H9 (cell line): ENCODE results near the gene RAPSN. TPM values are rescaled to one million over a fixed set of nuclear protein-coding genes. Genes with fewer than 3 reads are reported as not detected.

Experiments
- DNase-seq: peaks from one replicate; pipeline ENCODE4 v3.0.0-alpha.2; 2017
- H2AFZ ChIP-seq: one replicate; pipeline ENCODE4 v1.6.1; 2013; ENCODE audit warnings: mild to moderate bottlenecking, low read length, control low read depth, moderate library complexity
- H2AK5ac ChIP-seq: 2 replicates; pipeline ENCODE4 v1.6.1; 2013; ENCODE audit warnings: low read length, control low read depth, mixed read lengths; ENCODE audit not compliant: insufficient read length
- H2BK120ac ChIP-seq: one replicate; pipeline ENCODE4 v1.6.1; 2013; ENCODE audit warnings: low read depth, mild to moderate bottlenecking, low read length, control low read depth, inconsistent platforms; ENCODE audit not compliant: poor library complexity, severe bottlenecking
- H2BK12ac ChIP-seq: 2 replicates; pipeline ENCODE4 v1.6.1; 2013; ENCODE audit warnings: low read length, control low read depth, mixed read lengths, low read depth; ENCODE audit not compliant: insufficient read length
- H2BK15ac ChIP-seq: 2 replicates; pipeline ENCODE4 v1.6.1; 2013; ENCODE audit warnings: low read depth, low read length, control low read depth
- H2BK20ac ChIP-seq: one replicate; pipeline ENCODE4 v1.6.1; 2013; ENCODE audit warnings: low read depth, mild to moderate bottlenecking, low read length, control low read depth, inconsistent platforms; ENCODE audit not compliant: poor library complexity, severe bottlenecking
- H2BK5ac ChIP-seq: 2 replicates; pipeline ENCODE4 v1.6.1; 2013; ENCODE audit warnings: low read length, control low read depth, mixed read lengths; ENCODE audit not compliant: insufficient read length
- H3K14ac ChIP-seq: 2 replicates; pipeline ENCODE4 v1.6.1; 2013; ENCODE audit warnings: low read length, control low read depth; ENCODE audit not compliant: insufficient read depth
- H3K18ac ChIP-seq: 2 replicates; pipeline ENCODE4 v1.6.1; 2013; ENCODE audit warnings: low read depth, mild to moderate bottlenecking, mixed read lengths, low read length, control low read depth; ENCODE audit not compliant: insufficient read length
- H3K23ac ChIP-seq: 2 replicates; pipeline ENCODE4 v1.6.1; 2013; ENCODE audit warnings: low read length, control low read depth, mixed read lengths, low read depth; ENCODE audit not compliant: insufficient read length
- H3K23me2 ChIP-seq: 2 replicates; pipeline ENCODE4 v1.6.1; 2013; ENCODE audit warnings: low read depth, mild to moderate bottlenecking, mixed read lengths, low read length, control low read depth; ENCODE audit not compliant: insufficient read length, poor library complexity, severe bottlenecking
- H3K27ac ChIP-seq: 2 replicates; pipeline ENCODE4 v1.5.1; 2013; ENCODE audit warnings: low read length, control low read depth, mixed read lengths, low read depth; ENCODE audit not compliant: insufficient read length
- H3K27me3 ChIP-seq: 2 replicates; pipeline ENCODE4 v1.6.1; 2013; ENCODE audit warnings: low read length, control low read depth, inconsistent platforms; ENCODE audit not compliant: insufficient read depth
- H3K4ac ChIP-seq: 2 replicates; pipeline ENCODE4 v1.6.1; 2013; ENCODE audit warnings: low read depth, mild to moderate bottlenecking, control low read depth, inconsistent platforms, low read length, moderate library complexity
- H3K4me1 ChIP-seq: 2 replicates; pipeline ENCODE4 v1.6.1; 2013; ENCODE audit warnings: low read length, control low read depth, inconsistent platforms; ENCODE audit not compliant: insufficient read depth
- H3K4me2 ChIP-seq: 2 replicates; pipeline ENCODE4 v1.6.1; 2013; ENCODE audit warnings: low read length, control low read depth, mixed read lengths; ENCODE audit not compliant: insufficient read length, insufficient read depth
- H3K56ac ChIP-seq: 2 replicates; pipeline ENCODE4 v1.6.1; 2013; ENCODE audit warnings: low read depth, mild to moderate bottlenecking, mixed read lengths, low read length, control low read depth; ENCODE audit not compliant: insufficient read length
- H3K79me1 ChIP-seq: 2 replicates; pipeline ENCODE4 v1.6.1; 2013; ENCODE audit warnings: low read depth, mild to moderate bottlenecking, moderate library complexity, low read length, control low read depth, inconsistent platforms; ENCODE audit not compliant: insufficient read depth, poor library complexity, severe bottlenecking
- H3K79me2 ChIP-seq: 2 replicates; pipeline ENCODE4 v1.6.1; 2013; ENCODE audit warnings: low read length, control low read depth, inconsistent platforms; ENCODE audit not compliant: insufficient read depth
- H3K9ac ChIP-seq: 2 replicates; pipeline ENCODE4 v1.6.1; 2013; ENCODE audit warnings: low read length, control low read depth, mixed read lengths; ENCODE audit not compliant: insufficient read length; ENCODE audit errors: extremely low read depth
- H3K9me3 ChIP-seq: one replicate; pipeline ENCODE4 v1.6.1; 2013; ENCODE audit warnings: low read depth, low read length, inconsistent platforms; ENCODE audit not compliant: control insufficient read depth
- H3T11ph ChIP-seq: one replicate; pipeline ENCODE4 v1.6.1; 2013; ENCODE audit warnings: mild to moderate bottlenecking, low read length, control low read depth, inconsistent platforms
- H4K20me1 ChIP-seq: one replicate; pipeline ENCODE4 v1.6.1; 2013; ENCODE audit not compliant: control insufficient read depth, insufficient read length, insufficient read depth
- H4K5ac ChIP-seq: 2 replicates; pipeline ENCODE4 v1.6.1; 2013; ENCODE audit warnings: low read depth, mild to moderate bottlenecking, mixed read lengths, low read length, control low read depth; ENCODE audit not compliant: insufficient read length
- H4K8ac ChIP-seq: replicated peaks from 2 replicates; pipeline ENCODE4 v1.6.1; 2013; ENCODE audit warnings: low read length, control low read depth, mixed read lengths, low read depth; ENCODE audit not compliant: insufficient read length
- H4K91ac ChIP-seq: 2 replicates; pipeline ENCODE4 v1.6.1; 2013; ENCODE audit warnings: low read depth, mild to moderate bottlenecking, moderate library complexity, mixed read lengths, low read length, control low read depth; ENCODE audit not compliant: insufficient read length
- H3K27ac Mint-ChIP-seq, 3 experiments: 2 replicates in 2 of 3; 3 replicates in 1 of 3; pipeline ENCODE4 v1.8.0; 2020 to 2021; ENCODE audit warnings: mixed read lengths in 3 of 3, mild to moderate bottlenecking in 1 of 3, moderate library complexity in 1 of 3
- H3K27me3 Mint-ChIP-seq: 2 replicates; pipeline ENCODE4 v1.8.0; 2021; ENCODE audit warnings: low read depth, mild to moderate bottlenecking, moderate library complexity, mixed read lengths
- H3K36me3 Mint-ChIP-seq, 3 experiments: 2 replicates in 2 of 3; 3 replicates in 1 of 3; pipeline ENCODE4 v1.8.0; 2020 to 2021; ENCODE audit warnings: low read depth in 3 of 3, mixed read lengths in 3 of 3; ENCODE audit not compliant: insufficient read depth in 1 of 3
- H3K4me1 Mint-ChIP-seq, 2 experiments: 2 replicates each; pipeline ENCODE4 v1.8.0; 2020; ENCODE audit warnings: mixed read lengths in 2 of 2
- H3K4me3 Mint-ChIP-seq, 2 experiments: 2 replicates in 1 of 2; 3 replicates in 1 of 2; pipeline ENCODE4 v1.8.0; 2020 to 2021; ENCODE audit warnings: mild to moderate bottlenecking in 2 of 2, mixed read lengths in 2 of 2, moderate library complexity in 1 of 2
- H3K9me3 Mint-ChIP-seq, 2 experiments: 2 replicates in 1 of 2; 3 replicates in 1 of 2; pipeline ENCODE4 v1.8.0; 2020; ENCODE audit warnings: mild to moderate bottlenecking in 2 of 2, mixed read lengths in 2 of 2, moderate library complexity in 1 of 2
- CTCF ChIP-seq: fragments of 200-600 bp; sonication (generic); conservative IDR thresholded peaks from 3 replicates; pipeline ENCODE4 v1.8.0; 2021; ENCODE audit warnings: antibody characterized with exemption, mild to moderate bottlenecking
- WGBS: extraction: QIAGEN DNeasy Blood & Tissue Kit; methylation state at CpG from one replicate; pipeline ENCODE4 v1.1.7; 2013; ENCODE audit warnings: missing lambda C conversion rate, low lambda C conversion rate, mixed read lengths; ENCODE audit not compliant: insufficient read length; ENCODE audit errors: extremely low coverage; 5-methylcytosine and 5-hydroxymethylcytosine counted together
- total RNA-seq: library from RNA; stranded (reverse); gene quantifications from 2 replicates; pipeline ENCODE4 v1.2.1, GENCODE V29; 2021

The RAPSN gene
- total RNA-seq, 1 experiment from 2014 or later = 0.48 TPM

DNA sequence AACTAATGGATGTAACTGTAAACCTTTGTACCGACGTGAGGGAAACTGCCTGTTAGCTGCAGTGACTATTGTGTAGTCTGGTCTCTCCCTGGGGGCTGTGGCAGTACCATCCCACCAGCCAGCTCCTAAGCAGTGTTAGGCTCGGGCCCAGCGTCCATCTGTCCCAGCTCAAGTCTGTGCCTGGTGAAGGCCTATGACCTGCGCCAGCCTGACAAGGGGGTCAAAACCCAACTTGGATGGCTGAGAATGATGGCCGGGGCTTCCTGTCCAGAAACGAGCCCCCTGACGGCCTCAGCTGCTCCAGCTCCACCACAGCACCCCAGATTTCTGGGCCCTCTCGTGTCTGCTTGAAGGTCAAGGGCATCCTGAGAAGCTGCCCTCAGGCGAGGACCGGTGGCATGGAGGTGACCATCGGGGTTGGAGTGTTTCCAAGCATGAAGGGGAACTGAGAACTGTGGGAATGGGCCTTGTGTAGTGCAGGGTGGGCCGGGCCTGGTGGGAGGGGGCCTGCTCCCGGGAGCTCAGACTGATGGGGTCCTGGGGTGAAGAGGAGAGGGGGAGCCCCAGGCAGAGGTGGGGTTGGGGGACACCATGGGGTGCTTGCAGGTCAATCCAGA, 56.3 kb downstream of the RAPSN start:
- no peaks in the 10 kb centered on the region for H3K79me1 ChIP-seq
- Mint-ChIP-seq H3K27me3 (no peaks in the 10 kb centered on the region; the same call in 1 of the 2 replicates), H3K36me3 (no peaks in the 10 kb centered on the region), H3K4me1 (0 out of 4 replicates have a peak, but pooled peaks cover 0 to 3% of the 10 kb centered on the region in 2 experiments), H3K4me3 (no peak overlapping the region), H3K27ac (no peak overlapping the region), H3K9me3 (no peaks in the 10 kb centered on the region; a peak in 1 of 5 replicates)
- no peak overlapping the region for H3T11ph ChIP-seq
- H2BK120ac ChIP-seq = no peak overlapping the region
- no peaks in the 10 kb centered on the region for H3K9me3 ChIP-seq
- no peak overlapping the region for H2AFZ ChIP-seq
- no peak overlapping the region for H3K14ac ChIP-seq
- no peak overlapping the region for H4K91ac ChIP-seq
- no peak overlapping the region for H2BK12ac ChIP-seq
- no peak overlapping the region for H3K18ac ChIP-seq
- H2BK5ac ChIP-seq = no peak overlapping the region
- no peak overlapping the region for H2BK15ac ChIP-seq
- no peak overlapping the region for H3K9ac ChIP-seq
- H3K23me2 ChIP-seq = no peaks in the 10 kb centered on the region
- H4K20me1 ChIP-seq = no peaks in the 10 kb centered on the region
- no peak overlapping the region for H3K23ac ChIP-seq
- no CpG with 5 or more reads among the region's 14 CpGs for WGBS
- no peak overlapping the region for H3K56ac ChIP-seq
- no peak overlapping the region for H4K5ac ChIP-seq
- no peak for TF ChIP-seq CTCF
- H3K4ac ChIP-seq = no peak overlapping the region
- H3K4me2 ChIP-seq = no peak overlapping the region
- H2BK20ac ChIP-seq = no peak overlapping the region
- H3K27me3 ChIP-seq = no peaks in the 10 kb centered on the region
- no peak overlapping the region for H4K8ac ChIP-seq
- H3K4me1 ChIP-seq = no peaks in the 10 kb centered on the region
- H2AK5ac ChIP-seq = no peak overlapping the region
- no peak overlapping the region for H3K27ac ChIP-seq
- DNase-seq = no peak
- H3K79me2 ChIP-seq = no peaks in the 10 kb centered on the region
